ENCODE measurements around the gene PPIP5K2. TPM values are rescaled to one million over a fixed set of nuclear protein-coding genes. Genes with fewer than 3 reads are reported as not detected.
"Not testable (repeated sequence)": the region's sequence is repeated elsewhere in the genome, so short reads cannot be mapped to it uniquely, and the experiment has no call there.

The PPIP5K2 gene
- total RNA-seq, 1 donor from 2014 or later = 66.3 TPM

- H3K36me3 Mint-ChIP-seq (ENCODE audit: low read depth, unreplicated experiment) = no peaks in the 10 kb centered on the region
- H3K4me3 Mint-ChIP-seq (ENCODE audit: unreplicated experiment) = no peak overlapping the region
- no peak for TF ChIP-seq CTCF (IDR thresholded peaks at IDR 0.05; ENCODE audit: unreplicated experiment)
- peaks cover 9% of the 10 kb centered on the region for H3K4me1 Mint-ChIP-seq (ENCODE audit: unreplicated experiment)
- no peak overlapping the region for H3K27ac Mint-ChIP-seq (ENCODE audit: unreplicated experiment)
- DNase-seq (ENCODE audit: low spot score) = no peak
- no peaks in the 10 kb centered on the region for H3K9me3 Mint-ChIP-seq (ENCODE audit: unreplicated experiment)
- no peaks in the 10 kb centered on the region for H3K27me3 Mint-ChIP-seq (ENCODE audit: unreplicated experiment)
Observed at GRCh38 chr5:103216137-103216536, 96.0 kb downstream of the PPIP5K2 start.

GRCh38 chr5:103216697-103217096 is 96.6 kb downstream of the PPIP5K2 start:
- no peaks in the 10 kb centered on the region for H3K27me3 Mint-ChIP-seq (ENCODE audit: unreplicated experiment)
- no peak overlapping the region for H3K4me3 Mint-ChIP-seq (ENCODE audit: unreplicated experiment)
- H3K4me1 Mint-ChIP-seq (ENCODE audit: unreplicated experiment) = peaks cover 9% of the 10 kb centered on the region
- no peak for TF ChIP-seq CTCF (IDR thresholded peaks at IDR 0.05; ENCODE audit: unreplicated experiment)
- DNase-seq (ENCODE audit: low spot score) = no peak
- no peaks in the 10 kb centered on the region for H3K36me3 Mint-ChIP-seq (ENCODE audit: low read depth, unreplicated experiment)
- no peaks in the 10 kb centered on the region for H3K9me3 Mint-ChIP-seq (ENCODE audit: unreplicated experiment)
- H3K27ac Mint-ChIP-seq (ENCODE audit: unreplicated experiment) = no peak overlapping the region

- H3K36me3 Mint-ChIP-seq (ENCODE audit: low read depth, unreplicated experiment) = no peaks in the 10 kb centered on the region
- peaks cover 6% of the 10 kb centered on the region for H3K4me1 Mint-ChIP-seq (ENCODE audit: unreplicated experiment)
- no peak overlapping the region for H3K27ac Mint-ChIP-seq (ENCODE audit: unreplicated experiment)
- no peak overlapping the region for H3K4me3 Mint-ChIP-seq (ENCODE audit: unreplicated experiment)
- no peaks in the 10 kb centered on the region for H3K9me3 Mint-ChIP-seq (ENCODE audit: unreplicated experiment)
- no peaks in the 10 kb centered on the region for H3K27me3 Mint-ChIP-seq (ENCODE audit: unreplicated experiment)
- DNase-seq (ENCODE audit: low spot score) = no peak
- no peak for TF ChIP-seq CTCF (IDR thresholded peaks at IDR 0.05; ENCODE audit: unreplicated experiment)
Observed at GRCh38 chr5:103217101-103217500, 97.0 kb downstream of the PPIP5K2 start.

- Mint-ChIP-seq H3K4me3 (ENCODE audit: unreplicated experiment) (no peak overlapping the region), H3K27ac (ENCODE audit: unreplicated experiment) (no peak overlapping the region), H3K36me3 (ENCODE audit: low read depth, unreplicated experiment) (no peaks in the 10 kb centered on the region), H3K27me3 (ENCODE audit: unreplicated experiment) (no peaks in the 10 kb centered on the region), H3K9me3 (ENCODE audit: unreplicated experiment) (no peaks in the 10 kb centered on the region), H3K4me1 (ENCODE audit: unreplicated experiment) (peaks cover 3% of the 10 kb centered on the region)
- DNase-seq (ENCODE audit: low spot score) = no peak
- no peak for TF ChIP-seq CTCF (IDR thresholded peaks at IDR 0.05; ENCODE audit: unreplicated experiment)
Observed at GRCh38 chr5:103218164-103218563, 98.1 kb downstream of the PPIP5K2 start.

GRCh38 chr5:103219074-103219473 is 99.0 kb downstream of the PPIP5K2 start:
- not testable (repeated sequence) for H3K4me3 Mint-ChIP-seq (ENCODE audit: unreplicated experiment); H3K4me1 Mint-ChIP-seq (ENCODE audit: unreplicated experiment); H3K27ac Mint-ChIP-seq (ENCODE audit: unreplicated experiment); H3K27me3 Mint-ChIP-seq (ENCODE audit: unreplicated experiment); H3K36me3 Mint-ChIP-seq (ENCODE audit: low read depth, unreplicated experiment); DNase-seq (ENCODE audit: low spot score); H3K9me3 Mint-ChIP-seq (ENCODE audit: unreplicated experiment)
